Measurements from ENCODE around the gene CCDC137. TPM values are rescaled to one million over a fixed set of nuclear protein-coding genes. Genes with fewer than 3 reads are reported as not detected.
A peak's percentile ranks its signal among the peaks of the same experiment; 100 is the strongest.

CCDC137 gene
- total RNA-seq, 2 experiments from 2014 or later = 34.0 to 36.8 TPM

DNA sequence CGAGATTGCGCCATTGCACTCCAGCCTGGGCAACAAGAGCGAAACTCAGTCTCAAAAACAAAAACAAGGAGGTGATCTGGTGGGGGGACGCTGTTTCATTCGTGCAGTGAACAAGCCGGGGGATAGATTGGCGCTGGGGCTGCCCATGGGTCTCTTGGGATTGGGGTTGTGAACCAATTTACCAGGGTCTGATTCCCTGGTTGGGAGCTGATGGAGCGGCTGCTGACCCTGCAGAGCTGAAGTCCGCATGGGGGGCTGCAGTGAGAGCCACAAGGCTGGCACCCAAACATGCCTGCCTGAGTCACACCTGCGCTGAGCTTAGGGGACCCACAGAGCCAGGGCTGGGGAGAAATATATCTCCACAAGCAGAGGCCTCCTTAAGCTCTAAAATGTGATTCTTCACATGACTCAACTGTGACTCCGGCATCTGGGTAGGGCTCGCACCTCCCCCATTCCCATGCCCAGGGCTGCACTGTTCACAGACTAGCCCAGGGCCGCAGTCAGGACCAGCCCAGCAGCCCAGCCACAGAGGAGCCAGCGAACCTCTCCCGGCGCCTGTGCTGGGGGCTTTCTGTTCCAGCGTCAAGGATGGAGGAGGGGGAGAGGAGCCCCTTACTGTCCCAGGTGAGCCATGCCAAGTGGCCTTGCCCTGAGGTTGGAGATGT lies 24.6 kb upstream of the CCDC137 start:
- no peaks in the 10 kb centered on the region for H3K36me3 Mint-ChIP-seq
- H3K27me3 Mint-ChIP-seq = no peaks in the 10 kb centered on the region
- ChIA-PET CTCF (no interaction called here), POLR2A (no interaction called here)
- H3K4me3 Mint-ChIP-seq = no peak overlapping the region
- peaks cover 2% of the 10 kb centered on the region for H3K4me1 Mint-ChIP-seq (ENCODE audit: low read depth)
- H3K27ac Mint-ChIP-seq = no peak overlapping the region
- H3K9me3 Mint-ChIP-seq = no peaks in the 10 kb centered on the region
- no peak for DNase-seq
- intact Hi-C loops (cut with micrococcal nuclease) = no loop called here

- H3K36me3 Mint-ChIP-seq = no peaks in the 10 kb centered on the region
- intact Hi-C loops (cut with micrococcal nuclease) = no loop called here
- H3K4me3 Mint-ChIP-seq = no peak overlapping the region
- no peaks in the 10 kb centered on the region for H3K4me1 Mint-ChIP-seq (ENCODE audit: low read depth)
- H3K27me3 Mint-ChIP-seq = peaks cover 14% of the 10 kb centered on the region
- H3K27ac Mint-ChIP-seq = no peak overlapping the region
- ChIA-PET POLR2A (no interaction called here), CTCF (no interaction called here)
- no peak for DNase-seq
- no peaks in the 10 kb centered on the region for H3K9me3 Mint-ChIP-seq
Measured at GRCh38 chr17:81644496-81644895, 22.0 kb upstream of the CCDC137 start.

DNA sequence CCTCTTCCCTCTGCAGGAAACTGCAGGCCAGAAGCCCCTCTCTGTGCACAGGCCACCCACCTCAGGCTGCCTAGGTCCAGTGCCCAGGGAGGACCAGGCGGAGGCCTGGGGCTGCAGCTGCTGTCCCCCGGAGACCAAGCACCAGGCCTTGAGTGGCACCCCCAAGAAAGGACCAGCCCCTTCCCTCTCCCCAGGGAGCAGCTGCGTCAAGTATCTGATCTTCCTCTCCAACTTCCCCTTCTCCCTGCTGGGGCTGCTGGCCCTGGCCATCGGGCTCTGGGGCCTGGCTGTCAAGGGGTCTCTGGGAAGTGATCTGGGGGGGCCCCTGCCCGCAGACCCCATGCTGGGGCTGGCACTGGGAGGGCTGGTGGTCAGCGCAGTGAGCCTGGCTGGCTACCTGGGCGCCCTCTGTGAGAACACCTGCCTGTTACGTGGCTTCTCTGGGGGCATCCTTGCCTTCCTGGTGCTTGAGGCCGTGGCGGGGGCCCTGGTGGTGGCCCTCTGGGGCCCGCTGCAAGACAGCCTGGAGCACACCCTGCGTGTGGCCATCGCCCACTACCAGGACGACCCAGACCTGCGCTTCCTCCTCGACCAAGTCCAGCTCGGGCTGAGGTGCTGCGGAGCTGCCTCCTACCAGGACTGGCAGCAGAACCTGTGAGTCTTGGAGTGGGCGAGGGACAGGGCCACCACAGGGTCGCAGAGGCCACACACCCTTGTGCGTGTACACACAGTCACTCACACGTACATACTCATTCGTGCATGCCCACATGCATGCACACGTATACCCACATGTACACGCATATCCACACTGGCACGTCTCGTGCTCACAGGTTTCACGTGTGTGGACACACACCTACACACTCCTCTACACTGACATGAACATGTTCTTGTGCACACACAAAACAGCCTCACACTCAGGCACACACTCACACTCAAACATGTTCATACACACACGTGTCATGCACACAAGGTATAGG lies 21.3 kb upstream of the CCDC137 start:
- no peaks in the 10 kb centered on the region for H3K4me1 Mint-ChIP-seq (ENCODE audit: low read depth)
- H3K9me3 Mint-ChIP-seq = no peaks in the 10 kb centered on the region
- H3K27me3 Mint-ChIP-seq = peaks cover 17% of the 10 kb centered on the region
- H3K27ac Mint-ChIP-seq = no peak overlapping the region
- no peak for DNase-seq
- POLR2A ChIA-PET = no interaction called here
- CTCF ChIA-PET = no interaction called here
- H3K4me3 Mint-ChIP-seq = no peak overlapping the region
- intact Hi-C loops (cut with micrococcal nuclease) = no loop called here
- no peaks in the 10 kb centered on the region for H3K36me3 Mint-ChIP-seq

GRCh38 chr17:81646869-81647600 lies 19.5 kb upstream of the CCDC137 start:
- peaks cover 24% of the 10 kb centered on the region for H3K27me3 Mint-ChIP-seq
- H3K4me3 Mint-ChIP-seq = no peak overlapping the region
- no peaks in the 10 kb centered on the region for H3K4me1 Mint-ChIP-seq (ENCODE audit: low read depth)
- DNase-seq = no peak
- no peaks in the 10 kb centered on the region for H3K9me3 Mint-ChIP-seq
- CTCF ChIA-PET = interaction anchor here (0.6 to 1.1 kb wide), 2 partner anchors 12 to 535 kb away, joined by 3 to 4 read pairs; no protein-coding TSS in a partner anchor
- no peaks in the 10 kb centered on the region for H3K36me3 Mint-ChIP-seq
- intact Hi-C loops (cut with micrococcal nuclease) = no loop called here
- POLR2A ChIA-PET = no interaction called here
- H3K27ac Mint-ChIP-seq = no peak overlapping the region

- H3K27ac Mint-ChIP-seq = no peak overlapping the region
- H3K4me3 Mint-ChIP-seq = no peak overlapping the region
- H3K4me1 Mint-ChIP-seq (ENCODE audit: low read depth) = no peaks in the 10 kb centered on the region
- ChIA-PET POLR2A (no interaction called here), CTCF (interaction anchor here (1.1 kb wide), 1 partner anchor 12 kb away, joined by 3 read pairs; no protein-coding TSS in a partner anchor)
- H3K27me3 Mint-ChIP-seq = peaks cover 24% of the 10 kb centered on the region
- DNase-seq = no peak
- no peaks in the 10 kb centered on the region for H3K9me3 Mint-ChIP-seq
- intact Hi-C loops (cut with micrococcal nuclease) = no loop called here
- H3K36me3 Mint-ChIP-seq = no peaks in the 10 kb centered on the region
Measured at GRCh38 chr17:81647640-81648012, 18.9 kb upstream of the CCDC137 start.

GRCh38 chr17:81648013-81648706 lies 18.4 kb upstream of the CCDC137 start:
- intact Hi-C loops (cut with micrococcal nuclease) = no loop called here
- ChIA-PET POLR2A (no interaction called here), CTCF (interaction anchor here (1.1 kb wide), 1 partner anchor 11 kb away, joined by 3 read pairs; no protein-coding TSS in a partner anchor)
- H3K36me3 Mint-ChIP-seq = no peaks in the 10 kb centered on the region
- no peak overlapping the region for H3K4me3 Mint-ChIP-seq
- H3K4me1 Mint-ChIP-seq (ENCODE audit: low read depth) = peaks cover 2% of the 10 kb centered on the region
- no peak overlapping the region for H3K27ac Mint-ChIP-seq
- H3K9me3 Mint-ChIP-seq = no peaks in the 10 kb centered on the region
- DNase-seq = no peak
- H3K27me3 Mint-ChIP-seq = peaks cover 26% of the 10 kb centered on the region

DNA sequence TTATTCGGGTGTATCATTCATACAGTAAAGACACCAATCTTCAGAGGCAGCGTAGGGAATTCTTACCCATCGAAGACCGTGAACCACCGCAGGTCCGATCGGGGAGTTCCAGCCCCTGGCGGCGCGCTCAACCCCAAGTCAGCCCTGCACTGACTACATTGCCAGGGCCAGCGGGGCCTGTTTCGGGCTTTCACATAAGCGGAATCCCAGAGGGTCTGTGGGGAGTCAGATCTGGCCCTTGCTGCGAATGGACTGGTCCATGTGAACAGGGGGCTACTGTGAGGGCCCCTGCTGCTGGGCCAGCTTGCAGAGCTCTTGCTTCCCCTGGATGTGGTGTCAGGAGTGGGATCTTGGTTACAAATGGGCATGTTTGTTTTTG lies 17.8 kb upstream of the CCDC137 start:
- H3K4me1 Mint-ChIP-seq (ENCODE audit: low read depth) = peaks cover 7% of the 10 kb centered on the region
- H3K9me3 Mint-ChIP-seq = no peaks in the 10 kb centered on the region
- H3K36me3 Mint-ChIP-seq = no peaks in the 10 kb centered on the region
- peaks cover 29% of the 10 kb centered on the region for H3K27me3 Mint-ChIP-seq
- no peak overlapping the region for H3K4me3 Mint-ChIP-seq
- POLR2A ChIA-PET = no interaction called here
- DNase-seq = no peak
- CTCF ChIA-PET = no interaction called here
- H3K27ac Mint-ChIP-seq = no peak overlapping the region
- intact Hi-C loops (cut with micrococcal nuclease) = no loop called here

DNA sequence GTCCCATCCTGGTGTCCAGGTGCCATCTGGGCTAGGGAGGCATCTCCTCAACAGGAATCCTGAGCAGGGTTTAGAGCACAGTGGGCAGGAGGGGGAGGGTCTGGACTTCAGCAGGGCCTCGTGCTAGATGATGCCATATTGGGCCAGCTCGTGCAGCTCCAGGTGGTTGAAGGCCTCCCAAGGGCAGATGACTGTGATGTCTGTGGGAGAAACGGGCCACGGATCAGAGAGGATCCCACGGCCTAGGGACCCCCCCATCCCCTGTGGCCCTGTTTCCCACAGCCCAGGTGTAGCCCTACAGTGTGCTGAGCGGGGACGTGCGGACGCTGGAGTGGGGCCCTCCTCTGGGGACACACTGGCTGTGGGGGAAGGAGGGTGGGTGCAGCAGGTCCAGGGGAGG lies 15.6 kb upstream of the CCDC137 start:
- intact Hi-C loops (cut with micrococcal nuclease) = no loop called here
- H3K9me3 Mint-ChIP-seq = no peaks in the 10 kb centered on the region
- DNase-seq = no peak
- no peaks in the 10 kb centered on the region for H3K36me3 Mint-ChIP-seq
- ChIA-PET POLR2A (no interaction called here), CTCF (no interaction called here)
- H3K4me3 Mint-ChIP-seq = no peak overlapping the region
- H3K4me1 Mint-ChIP-seq (ENCODE audit: low read depth) = peaks cover 7% of the 10 kb centered on the region
- H3K27me3 Mint-ChIP-seq = peaks cover 29% of the 10 kb centered on the region
- H3K27ac Mint-ChIP-seq = no peak overlapping the region

GRCh38 chr17:81651692-81652091 lies 14.8 kb upstream of the CCDC137 start:
- ChIA-PET POLR2A (no interaction called here), CTCF (no interaction called here)
- H3K4me3 Mint-ChIP-seq = no peak overlapping the region
- no peak for DNase-seq
- intact Hi-C loops (cut with micrococcal nuclease) = no loop called here
- H3K9me3 Mint-ChIP-seq = no peaks in the 10 kb centered on the region
- H3K4me1 Mint-ChIP-seq (ENCODE audit: low read depth) = peaks cover 7% of the 10 kb centered on the region
- H3K36me3 Mint-ChIP-seq = no peaks in the 10 kb centered on the region
- no peak overlapping the region for H3K27ac Mint-ChIP-seq
- peaks cover 29% of the 10 kb centered on the region for H3K27me3 Mint-ChIP-seq

- Mint-ChIP-seq H3K27me3 (peaks cover 23% of the 10 kb centered on the region), H3K4me3 (no peak overlapping the region), H3K9me3 (no peaks in the 10 kb centered on the region), H3K4me1 (ENCODE audit: low read depth) (peaks cover 11% of the 10 kb centered on the region), H3K27ac (no peak overlapping the region), H3K36me3 (no peaks in the 10 kb centered on the region)
- ChIA-PET POLR2A (no interaction called here), CTCF (no interaction called here)
- DNase-seq = peak; percentile 25
- intact Hi-C loops (cut with micrococcal nuclease) = no loop called here
Measured at GRCh38 chr17:81652906-81653771, 13.4 kb upstream of the CCDC137 start.

- Mint-ChIP-seq H3K4me3 (no peak overlapping the region), H3K9me3 (no peaks in the 10 kb centered on the region), H3K27ac (no peak overlapping the region), H3K27me3 (peaks cover 12% of the 10 kb centered on the region), H3K36me3 (no peaks in the 10 kb centered on the region), H3K4me1 (ENCODE audit: low read depth) (peaks cover 11% of the 10 kb centered on the region)
- no peak for DNase-seq
- ChIA-PET POLR2A (no interaction called here), CTCF (no interaction called here)
- intact Hi-C loops (cut with micrococcal nuclease) = no loop called here
Measured at GRCh38 chr17:81655378-81656117, 11.0 kb upstream of the CCDC137 start.

All from activated CD4-positive, alpha-beta memory T cell treated with anti-CD3 and anti-CD28 coated beads for 36 hours (primary cell).